Measurements from ENCODE around the gene PDE3A.

- TF ChIP-seq POLR2AphosphoS5 (IDR thresholded peaks at IDR 0.05; ENCODE audit: low read depth, low read length) (no peak), RAD21 (IDR thresholded peaks at IDR 0.05; ENCODE audit: low read length) (no peak), CTCF (IDR thresholded peaks at IDR 0.05) (no peak), YY1 (IDR thresholded peaks at IDR 0.05; ENCODE audit: low read depth) (no peak), GABPA (IDR thresholded peaks at IDR 0.05; ENCODE audit: low read depth) (no peak), EP300 (IDR thresholded peaks at IDR 0.05; ENCODE audit: borderline replicate concordance in 1 of 2, low read depth in 1 of 2, low read length in 1 of 2) (no peak), MXI1 (IDR thresholded peaks at IDR 0.05; ENCODE audit: low read depth, low read length) (no peak)
Observed at GRCh38 chr12:20411345-20411744, 43.0 kb downstream of the PDE3A start.

All from SK-N-SH (cell line).